ENCODE results near the gene SEMA3D. TPM values are rescaled to one million over a fixed set of nuclear protein-coding genes. Genes with fewer than 3 reads are reported as not detected.

The SEMA3D gene
- total RNA-seq, 1 experiment from 2014 or later: 23.3 TPM

DNA sequence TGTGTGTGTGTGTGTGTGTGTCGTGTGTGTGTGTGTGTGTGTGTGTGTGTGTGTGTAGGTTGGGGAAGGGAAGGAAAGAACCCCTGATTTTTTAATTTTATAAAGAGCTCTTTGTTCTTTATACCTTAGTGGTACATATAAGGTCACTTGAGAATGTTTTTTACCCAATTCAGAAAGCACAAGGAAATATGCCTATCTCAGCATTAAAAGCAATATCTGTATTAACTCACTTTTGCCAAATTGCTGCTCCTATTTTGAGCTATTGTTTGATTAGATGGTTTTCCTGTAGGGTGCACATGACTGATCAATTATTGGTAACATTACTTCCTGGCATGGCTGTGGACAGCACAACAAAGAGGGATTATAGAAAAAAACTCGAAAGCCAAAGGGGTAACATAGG is 60.5 kb downstream of the SEMA3D start:
- Histone ChIP-seq H3K4me3 (ENCODE audit: low read depth, low read length, poor library complexity, severe bottlenecking) (no peak overlapping the region), H3K27ac (ENCODE audit: low read depth, low read length, poor library complexity, severe bottlenecking) (no peak overlapping the region), H3K27me3 (replicated peaks; ENCODE audit: insufficient read depth, low read depth, low read length, poor library complexity) (no peaks in the 10 kb centered on the region), H3K36me3 (ENCODE audit: insufficient read depth, low read length, poor library complexity, severe bottlenecking) (no peaks in the 10 kb centered on the region), H3K9me3 (ENCODE audit: low read depth, low read length, poor library complexity, severe bottlenecking) (no peaks in the 10 kb centered on the region), H3K4me1 (ENCODE audit: insufficient read depth, low read length, poor library complexity, severe bottlenecking) (peaks cover 19% of the 10 kb centered on the region)
- intact Hi-C loops (cut with micrococcal nuclease; ENCODE audit: unreplicated experiment): no loop called here
- ChIA-PET CTCF (no interaction called here), POLR2A (ENCODE audit: low non-redundant PET) (no interaction called here)
- no peak for TF ChIP-seq EZH2 (IDR thresholded peaks at IDR 0.05; ENCODE audit: borderline replicate concordance, low read depth, low read length, poor library complexity, severe bottlenecking)
- TF ChIP-seq, protein P1, sequence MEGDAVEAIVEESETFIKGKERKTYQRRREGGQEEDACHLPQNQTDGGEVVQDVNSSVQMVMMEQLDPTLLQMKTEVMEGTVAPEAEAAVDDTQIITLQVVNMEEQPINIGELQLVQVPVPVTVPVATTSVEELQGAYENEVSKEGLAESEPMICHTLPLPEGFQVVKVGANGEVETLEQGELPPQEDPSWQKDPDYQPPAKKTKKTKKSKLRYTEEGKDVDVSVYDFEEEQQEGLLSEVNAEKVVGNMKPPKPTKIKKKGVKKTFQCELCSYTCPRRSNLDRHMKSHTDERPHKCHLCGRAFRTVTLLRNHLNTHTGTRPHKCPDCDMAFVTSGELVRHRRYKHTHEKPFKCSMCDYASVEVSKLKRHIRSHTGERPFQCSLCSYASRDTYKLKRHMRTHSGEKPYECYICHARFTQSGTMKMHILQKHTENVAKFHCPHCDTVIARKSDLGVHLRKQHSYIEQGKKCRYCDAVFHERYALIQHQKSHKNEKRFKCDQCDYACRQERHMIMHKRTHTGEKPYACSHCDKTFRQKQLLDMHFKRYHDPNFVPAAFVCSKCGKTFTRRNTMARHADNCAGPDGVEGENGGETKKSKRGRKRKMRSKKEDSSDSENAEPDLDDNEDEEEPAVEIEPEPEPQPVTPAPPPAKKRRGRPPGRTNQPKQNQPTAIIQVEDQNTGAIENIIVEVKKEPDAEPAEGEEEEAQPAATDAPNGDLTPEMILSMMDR (conservative IDR thresholded peaks at IDR 0.05; ENCODE audit: low read depth, low read length): no peak
- BruUV-seq (replicated peaks): no TSS peak
- no peak for DNase-seq (ENCODE audit: low spot score)

DNA sequence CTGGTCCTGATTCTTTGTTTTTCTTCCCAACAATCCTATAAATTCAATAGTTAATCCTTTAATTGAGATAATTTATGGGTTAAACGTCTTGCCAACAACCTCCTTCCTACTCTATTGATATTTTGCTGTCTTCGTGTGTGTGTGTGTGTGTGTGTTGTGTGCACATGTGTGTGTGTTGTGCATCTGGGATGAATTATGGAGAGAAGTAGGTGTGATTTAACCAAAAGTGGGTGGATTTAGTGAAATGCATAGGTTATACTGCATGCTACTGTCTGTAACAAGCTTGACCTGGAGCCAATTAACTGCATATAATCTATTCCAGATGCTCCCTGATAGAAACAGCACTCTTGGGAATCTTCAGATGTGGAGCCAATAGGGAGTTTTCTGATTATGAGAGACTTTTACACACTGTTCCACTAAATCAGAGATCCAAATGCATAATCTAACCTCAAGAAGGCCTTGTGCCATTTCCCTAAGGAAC is 61.2 kb downstream of the SEMA3D start:
- TF ChIP-seq EZH2 (IDR thresholded peaks at IDR 0.05; ENCODE audit: borderline replicate concordance, low read depth, low read length, poor library complexity, severe bottlenecking): no peak
- TF ChIP-seq, protein P1 (conservative IDR thresholded peaks at IDR 0.05; ENCODE audit: low read depth, low read length): no peak
- BruUV-seq (replicated peaks): no TSS peak
- no peak overlapping the region for H3K4me3 ChIP-seq (ENCODE audit: low read depth, low read length, poor library complexity, severe bottlenecking)
- H3K4me1 ChIP-seq (ENCODE audit: insufficient read depth, low read length, poor library complexity, severe bottlenecking): peaks cover 19% of the 10 kb centered on the region
- ChIA-PET CTCF (no interaction called here), POLR2A (ENCODE audit: low non-redundant PET) (no interaction called here)
- H3K27ac ChIP-seq (ENCODE audit: low read depth, low read length, poor library complexity, severe bottlenecking): peak overlapping the region; percentile 25
- H3K27me3 ChIP-seq (replicated peaks; ENCODE audit: insufficient read depth, low read depth, low read length, poor library complexity): no peaks in the 10 kb centered on the region
- DNase-seq (ENCODE audit: low spot score): peak; percentile 86
- no peaks in the 10 kb centered on the region for H3K36me3 ChIP-seq (ENCODE audit: insufficient read depth, low read length, poor library complexity, severe bottlenecking)
- no peaks in the 10 kb centered on the region for H3K9me3 ChIP-seq (ENCODE audit: low read depth, low read length, poor library complexity, severe bottlenecking)
- intact Hi-C loops (cut with micrococcal nuclease; ENCODE audit: unreplicated experiment): no loop called here

DNA sequence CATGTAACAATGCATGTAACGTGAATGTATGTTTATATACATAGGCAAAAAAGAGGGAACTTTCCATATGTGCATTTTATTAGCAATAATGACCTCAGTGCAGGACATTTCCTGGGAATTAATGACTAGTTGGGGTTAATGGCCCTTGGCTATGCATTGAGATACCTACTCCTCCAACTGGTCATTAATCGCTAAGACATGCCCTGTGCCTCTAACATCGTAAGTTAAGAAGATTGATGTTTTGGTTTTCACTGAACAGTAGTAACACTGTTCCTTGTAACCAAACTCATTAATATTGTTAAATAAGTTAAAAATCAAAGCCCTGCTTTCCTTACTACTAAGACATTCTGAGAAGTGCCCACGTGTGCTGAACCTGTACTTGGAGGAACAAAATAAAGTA is 61.7 kb downstream of the SEMA3D start:
- TF ChIP-seq EZH2 (IDR thresholded peaks at IDR 0.05; ENCODE audit: borderline replicate concordance, low read depth, low read length, poor library complexity, severe bottlenecking): no peak
- TF ChIP-seq, protein P1 (conservative IDR thresholded peaks at IDR 0.05; ENCODE audit: low read depth, low read length): no peak
- CTCF ChIA-PET: no interaction called here
- no TSS peak for BruUV-seq (replicated peaks)

More for the DNA sequence above, 61.7 kb downstream of the SEMA3D start:
- Histone ChIP-seq H3K27ac (ENCODE audit: low read depth, low read length, poor library complexity, severe bottlenecking) (peak overlapping the region; percentile 25), H3K36me3 (ENCODE audit: insufficient read depth, low read length, poor library complexity, severe bottlenecking) (no peaks in the 10 kb centered on the region), H3K4me1 (ENCODE audit: insufficient read depth, low read length, poor library complexity, severe bottlenecking) (peaks cover 19% of the 10 kb centered on the region), H3K9me3 (ENCODE audit: low read depth, low read length, poor library complexity, severe bottlenecking) (no peaks in the 10 kb centered on the region), H3K27me3 (replicated peaks; ENCODE audit: insufficient read depth, low read depth, low read length, poor library complexity) (no peaks in the 10 kb centered on the region), H3K4me3 (ENCODE audit: low read depth, low read length, poor library complexity, severe bottlenecking) (no peak overlapping the region)
- POLR2A ChIA-PET (ENCODE audit: low non-redundant PET): no interaction called here
- DNase-seq (ENCODE audit: low spot score): peak; percentile 24
- intact Hi-C loops (cut with micrococcal nuclease; ENCODE audit: unreplicated experiment): no loop called here

Data from A673 (cell line).